SU-DHL-6 (cell line): ENCODE measurements around the gene COL1A2.

ENCODE experiments used
- CTCF ChIP-seq: fragments of 200-600 bp; sonication (generic); IDR thresholded peaks from one replicate; pipeline ENCODE4 v1.5.1; 2017; ENCODE audit warnings: antibody characterized with exemption, mild to moderate bottlenecking, low read length, moderate library complexity; ENCODE audit not compliant: insufficient read depth, poor library complexity, severe bottlenecking
- EZH2phosphoT487 ChIP-seq: fragments of 200-600 bp; sonication (generic), shearing (Covaris generic); conservative IDR thresholded peaks from 2 replicates; pipeline ENCODE4 v1.6.1; 2018; ENCODE audit warnings: mild to moderate bottlenecking, antibody characterized with exemption, low read length, moderate library complexity, mixed read lengths

- TF ChIP-seq CTCF (no peak), EZH2phosphoT487 (no peak)
These were observed 47.9 kb downstream of the COL1A2 start for GRCh38 chr7:94442639-94443038.
